Measurements from ENCODE around the gene CACNA1C.

DNA sequence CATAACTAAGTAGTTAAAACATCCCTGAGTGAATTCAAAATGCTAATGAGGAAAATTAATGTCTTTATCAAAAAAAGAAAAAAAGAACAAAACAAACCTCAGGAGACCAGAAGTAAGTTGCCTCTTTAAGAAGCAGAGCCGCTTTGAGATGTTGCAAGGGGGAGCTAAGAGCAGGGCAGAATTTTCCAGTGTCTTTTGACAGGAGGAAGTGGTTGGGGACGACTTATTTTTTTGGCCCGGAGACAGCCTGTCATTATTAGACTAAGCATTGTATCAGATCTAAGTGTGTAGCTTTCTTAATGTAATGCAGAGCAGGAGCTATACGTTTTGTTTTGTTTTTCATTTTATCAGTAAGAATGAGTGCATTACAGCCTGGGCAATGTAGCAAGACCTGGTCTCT lies 206.6 kb downstream of the CACNA1C start:
- TF ChIP-seq, protein P1, sequence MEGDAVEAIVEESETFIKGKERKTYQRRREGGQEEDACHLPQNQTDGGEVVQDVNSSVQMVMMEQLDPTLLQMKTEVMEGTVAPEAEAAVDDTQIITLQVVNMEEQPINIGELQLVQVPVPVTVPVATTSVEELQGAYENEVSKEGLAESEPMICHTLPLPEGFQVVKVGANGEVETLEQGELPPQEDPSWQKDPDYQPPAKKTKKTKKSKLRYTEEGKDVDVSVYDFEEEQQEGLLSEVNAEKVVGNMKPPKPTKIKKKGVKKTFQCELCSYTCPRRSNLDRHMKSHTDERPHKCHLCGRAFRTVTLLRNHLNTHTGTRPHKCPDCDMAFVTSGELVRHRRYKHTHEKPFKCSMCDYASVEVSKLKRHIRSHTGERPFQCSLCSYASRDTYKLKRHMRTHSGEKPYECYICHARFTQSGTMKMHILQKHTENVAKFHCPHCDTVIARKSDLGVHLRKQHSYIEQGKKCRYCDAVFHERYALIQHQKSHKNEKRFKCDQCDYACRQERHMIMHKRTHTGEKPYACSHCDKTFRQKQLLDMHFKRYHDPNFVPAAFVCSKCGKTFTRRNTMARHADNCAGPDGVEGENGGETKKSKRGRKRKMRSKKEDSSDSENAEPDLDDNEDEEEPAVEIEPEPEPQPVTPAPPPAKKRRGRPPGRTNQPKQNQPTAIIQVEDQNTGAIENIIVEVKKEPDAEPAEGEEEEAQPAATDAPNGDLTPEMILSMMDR (conservative IDR thresholded peaks at IDR 0.05), result no peak
- TF ChIP-seq EZH2 (IDR thresholded peaks at IDR 0.05; ENCODE audit: low read depth), result no peak

All from PC-9 (cell line).